ENCODE data around the gene PRRC2A.
A peak's percentile ranks its signal among the peaks of the same experiment; 100 is the strongest.

PRRC2A gene

DNA sequence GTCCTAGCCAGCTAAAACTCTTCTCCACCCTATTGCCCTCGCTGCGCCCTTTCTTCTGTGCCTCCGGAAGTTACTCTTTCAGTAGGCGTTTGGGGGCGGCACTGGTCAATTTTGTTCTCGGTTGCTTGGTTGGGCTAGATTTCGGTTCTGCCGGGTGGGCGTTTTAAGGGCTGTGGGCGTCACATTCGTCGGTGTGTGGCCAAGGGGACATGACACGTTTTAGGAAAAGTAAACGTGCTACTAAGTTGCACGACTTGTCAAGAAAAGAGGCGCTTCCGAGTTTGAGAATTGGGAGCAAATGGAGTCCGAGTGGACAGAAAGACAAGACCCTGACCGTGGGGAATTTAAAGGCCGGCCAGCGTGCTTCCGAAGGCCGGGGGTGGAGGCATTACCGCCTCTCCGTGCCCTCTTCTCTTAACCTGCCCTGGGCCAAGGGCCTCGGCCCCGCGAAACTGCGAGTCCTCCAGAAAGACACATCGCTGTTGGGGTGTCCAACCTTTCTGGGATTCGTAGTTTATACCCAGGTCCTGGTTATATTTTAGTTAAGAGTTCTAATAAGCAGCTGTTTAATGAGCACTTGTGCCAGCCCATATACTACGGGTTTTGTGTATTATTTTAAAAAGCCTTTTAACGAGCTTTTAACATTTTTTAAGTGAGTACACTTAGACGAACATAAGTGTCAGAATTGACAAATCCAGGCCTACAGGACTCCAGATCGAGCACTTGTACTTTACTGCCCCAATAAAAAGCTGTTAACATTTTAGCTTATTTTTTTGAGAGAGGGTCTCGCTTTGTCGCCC lies 32.6 kb downstream of the PRRC2A start:
- DNase-seq = peak in 5 of 14 donors; percentile 94 to 96 (median 94)

DNA sequence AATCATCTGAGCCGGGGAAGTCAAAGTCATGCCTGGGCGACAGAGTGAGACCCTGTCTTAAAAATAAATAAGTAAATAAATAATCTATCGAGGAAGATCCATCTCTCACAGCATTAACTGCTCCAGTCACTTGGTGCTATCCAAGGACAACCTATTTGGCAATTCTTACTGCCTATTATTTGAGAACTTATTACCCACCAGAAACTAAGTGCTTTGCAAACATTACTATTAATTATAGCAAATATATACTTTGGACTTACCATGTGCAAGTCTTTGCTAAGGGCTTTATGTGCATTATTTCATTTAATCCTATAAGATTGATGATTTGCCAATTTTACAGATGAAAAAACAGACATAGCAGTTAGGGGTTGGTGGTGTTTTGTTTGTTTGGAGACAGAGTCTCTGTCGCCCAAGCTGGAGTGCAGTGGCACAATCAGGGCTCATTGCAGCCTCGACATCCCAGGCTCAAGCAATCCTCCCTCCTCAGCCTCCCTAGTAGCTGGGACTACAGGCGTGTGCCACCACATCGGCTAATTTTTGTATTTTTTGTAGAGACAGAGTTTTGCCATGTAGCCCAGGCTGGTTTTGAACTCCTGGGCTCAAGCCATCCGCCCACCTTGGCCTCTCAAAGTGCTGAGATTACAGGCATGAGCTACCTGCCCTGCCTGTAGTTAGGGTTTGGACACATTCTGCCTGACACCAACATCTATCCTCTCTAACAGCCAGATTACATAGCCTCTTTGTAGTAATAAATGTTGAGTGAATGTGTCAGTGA lies 34.2 kb downstream of the PRRC2A start:
- no peak for DNase-seq

DNA sequence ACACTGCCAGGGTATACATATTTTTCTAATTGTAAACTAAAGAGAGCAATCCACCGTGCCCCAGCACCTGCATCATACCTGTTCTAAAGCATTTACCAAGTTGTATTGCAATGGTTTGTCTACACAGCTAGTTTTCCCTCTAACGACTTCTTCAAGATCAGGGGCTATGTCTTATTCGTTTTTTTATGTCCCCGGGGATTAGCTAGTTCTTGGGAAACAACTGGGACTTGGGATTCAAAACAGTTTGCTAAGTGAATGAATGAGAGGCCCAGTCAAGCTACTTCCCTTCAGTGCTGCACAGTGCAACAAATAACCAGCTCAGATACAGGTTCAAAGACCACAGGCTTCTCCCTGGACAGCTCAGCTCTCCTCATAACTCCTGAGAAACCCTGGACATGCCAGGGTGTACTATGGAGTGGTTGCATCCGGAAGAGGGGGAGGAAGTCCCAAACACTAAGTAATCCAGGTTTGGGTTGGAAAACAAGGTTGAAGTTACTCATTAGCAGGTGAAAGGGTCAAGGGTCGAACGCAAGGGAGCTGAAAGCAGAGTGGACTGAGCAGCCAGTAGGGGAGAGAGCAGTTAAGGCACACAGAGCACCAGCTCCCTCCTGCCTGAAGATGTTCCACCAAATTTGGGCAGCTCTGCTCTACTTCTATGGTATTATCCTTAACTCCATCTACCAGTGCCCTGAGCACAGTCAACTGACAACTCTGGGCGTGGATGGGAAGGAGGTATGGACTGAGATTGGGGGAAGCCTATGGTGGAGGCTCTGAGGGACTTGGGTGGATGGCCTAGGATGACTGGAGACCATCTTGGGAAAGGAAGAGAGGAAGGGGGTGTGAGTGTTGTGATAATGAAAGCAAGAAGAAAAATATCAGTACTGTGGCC lies 35.1 kb downstream of the PRRC2A start, which contains the start of gene APOM:
TSS of gene APOM (plus strand) at position 546 of the 889 bp plus-strand sequence. CDS start at position 619, 73 bp downstream.
- DNase-seq = no peak

DNA sequence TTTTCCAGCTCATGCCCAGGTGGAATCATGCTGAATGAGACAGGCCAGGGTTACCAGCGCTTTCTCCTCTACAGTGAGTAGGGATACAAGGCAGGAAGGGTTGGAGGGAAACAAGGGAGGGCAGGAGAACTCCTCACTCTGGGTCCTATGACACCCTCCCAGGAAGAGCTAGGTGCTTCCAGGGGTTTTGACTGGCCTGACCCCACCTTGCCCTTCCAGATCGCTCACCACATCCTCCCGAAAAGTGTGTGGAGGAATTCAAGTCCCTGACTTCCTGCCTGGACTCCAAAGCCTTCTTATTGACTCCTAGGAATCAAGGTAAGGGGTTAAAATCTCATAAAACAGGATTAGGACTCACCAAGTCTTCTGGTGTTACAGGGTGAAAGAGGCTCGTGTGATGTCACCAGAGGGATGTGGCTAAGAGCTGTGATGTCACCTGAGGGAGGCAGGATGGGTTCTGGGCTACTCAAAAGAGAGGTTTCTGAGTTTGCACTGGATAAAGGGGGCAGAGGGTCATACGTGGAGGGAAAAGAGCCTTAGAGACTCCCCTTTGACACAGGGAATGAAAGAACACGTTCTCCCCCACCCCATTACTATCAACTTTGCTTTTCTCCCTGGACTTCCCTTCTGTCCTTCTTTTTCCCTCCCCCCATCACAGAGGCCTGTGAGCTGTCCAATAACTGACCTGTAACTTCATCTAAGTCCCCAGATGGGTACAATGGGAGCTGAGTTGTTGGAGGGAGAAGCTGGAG lies 37.1 kb downstream of the PRRC2A start:
- DNase-seq = no peak

DNA sequence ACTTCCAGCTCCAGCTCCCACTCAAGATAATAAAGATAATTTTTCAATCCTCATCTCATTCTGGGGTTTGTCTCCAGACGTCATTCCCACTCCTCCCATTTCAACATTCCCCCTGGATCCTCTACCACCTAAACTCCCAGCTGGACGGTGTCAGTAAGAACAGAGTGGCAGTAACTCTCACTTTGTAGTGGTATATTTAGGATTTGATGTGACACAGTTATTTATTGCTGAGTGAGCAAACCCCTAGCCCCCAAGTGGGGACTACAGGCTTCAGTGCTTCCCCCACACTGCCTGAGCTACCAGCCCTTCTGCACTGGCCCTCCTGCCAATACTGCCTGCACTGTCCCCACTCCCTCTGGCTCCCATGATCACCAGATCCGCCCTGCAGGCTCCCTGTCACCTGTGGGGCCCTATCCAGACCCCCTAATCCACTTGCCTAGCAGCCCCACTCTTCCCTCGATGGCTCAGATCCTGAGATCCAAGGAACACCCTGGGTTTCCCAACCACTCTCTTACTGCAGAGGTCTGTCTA lies 37.7 kb downstream of the PRRC2A start:
- no peak for DNase-seq

DNA sequence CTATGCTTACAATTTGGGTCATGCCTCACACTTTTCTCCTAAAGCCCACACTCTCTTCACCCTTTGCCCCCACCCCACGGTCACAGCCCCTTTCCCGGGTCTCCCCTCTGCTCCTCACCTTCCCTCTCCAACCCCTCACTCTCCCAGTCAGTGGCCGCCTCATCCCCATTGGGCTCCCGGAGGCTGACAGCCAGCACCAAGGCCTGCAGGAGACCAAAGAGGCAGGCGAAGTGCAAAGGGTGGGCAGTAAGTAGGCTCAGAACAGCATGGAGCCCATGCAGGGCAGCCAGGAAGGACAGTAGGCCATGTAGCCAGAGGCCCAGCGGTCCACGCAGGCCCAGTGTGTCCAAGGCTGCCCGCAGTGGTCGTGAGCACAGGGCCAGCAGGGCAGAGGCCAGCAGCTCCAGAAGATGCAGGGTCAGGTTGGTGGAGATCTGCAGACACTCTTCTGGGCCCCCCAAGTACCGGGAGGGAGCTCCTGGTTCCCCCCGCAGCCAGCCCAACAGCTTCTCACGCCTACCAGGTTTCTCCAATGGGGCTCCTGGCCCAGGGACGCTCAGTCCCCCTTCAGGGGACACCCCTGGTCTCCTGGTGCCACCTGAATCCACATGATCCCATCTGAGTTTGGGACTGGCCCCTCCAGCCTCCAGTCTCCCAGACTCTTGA lies 38.6 kb downstream of the PRRC2A start:
- DNase-seq = no peak

DNA sequence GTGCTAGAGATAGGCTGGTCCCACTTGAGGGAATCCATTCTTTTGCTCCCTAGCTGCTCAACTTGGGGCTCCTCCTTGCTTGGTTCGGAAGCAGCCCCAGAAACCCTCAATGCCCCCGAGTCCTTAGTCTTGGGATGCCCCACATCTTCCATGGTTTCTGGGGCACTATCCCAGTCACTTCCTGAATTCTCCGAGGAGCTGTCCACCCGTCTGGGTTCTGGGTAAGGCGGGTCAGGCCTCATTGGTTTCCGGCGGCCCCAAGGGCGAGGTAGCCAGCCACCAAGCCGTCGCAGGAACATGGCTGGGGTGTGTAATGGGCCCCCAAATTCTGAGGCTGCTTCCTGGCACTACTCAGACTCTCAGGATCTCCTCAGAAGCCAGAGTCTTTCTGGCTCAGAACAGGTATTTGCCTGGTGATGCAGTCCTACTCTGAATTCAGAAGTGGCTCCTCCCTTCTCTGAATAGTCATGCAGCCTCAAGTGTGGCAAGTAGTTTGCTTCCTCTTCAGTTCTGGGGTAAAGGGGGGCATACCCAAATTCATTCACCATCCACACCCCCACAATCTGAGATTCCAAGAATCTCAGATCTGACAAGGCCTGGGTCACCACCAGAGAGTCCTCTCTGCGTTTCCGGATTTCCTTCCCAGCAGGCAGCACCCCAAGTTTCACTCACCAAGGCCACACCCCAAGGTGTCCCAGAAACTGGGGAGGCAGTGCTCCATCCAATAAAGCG lies 39.3 kb downstream of the PRRC2A start:
- DNase-seq = peak in 1 of 14 donors; percentile 38

DNA sequence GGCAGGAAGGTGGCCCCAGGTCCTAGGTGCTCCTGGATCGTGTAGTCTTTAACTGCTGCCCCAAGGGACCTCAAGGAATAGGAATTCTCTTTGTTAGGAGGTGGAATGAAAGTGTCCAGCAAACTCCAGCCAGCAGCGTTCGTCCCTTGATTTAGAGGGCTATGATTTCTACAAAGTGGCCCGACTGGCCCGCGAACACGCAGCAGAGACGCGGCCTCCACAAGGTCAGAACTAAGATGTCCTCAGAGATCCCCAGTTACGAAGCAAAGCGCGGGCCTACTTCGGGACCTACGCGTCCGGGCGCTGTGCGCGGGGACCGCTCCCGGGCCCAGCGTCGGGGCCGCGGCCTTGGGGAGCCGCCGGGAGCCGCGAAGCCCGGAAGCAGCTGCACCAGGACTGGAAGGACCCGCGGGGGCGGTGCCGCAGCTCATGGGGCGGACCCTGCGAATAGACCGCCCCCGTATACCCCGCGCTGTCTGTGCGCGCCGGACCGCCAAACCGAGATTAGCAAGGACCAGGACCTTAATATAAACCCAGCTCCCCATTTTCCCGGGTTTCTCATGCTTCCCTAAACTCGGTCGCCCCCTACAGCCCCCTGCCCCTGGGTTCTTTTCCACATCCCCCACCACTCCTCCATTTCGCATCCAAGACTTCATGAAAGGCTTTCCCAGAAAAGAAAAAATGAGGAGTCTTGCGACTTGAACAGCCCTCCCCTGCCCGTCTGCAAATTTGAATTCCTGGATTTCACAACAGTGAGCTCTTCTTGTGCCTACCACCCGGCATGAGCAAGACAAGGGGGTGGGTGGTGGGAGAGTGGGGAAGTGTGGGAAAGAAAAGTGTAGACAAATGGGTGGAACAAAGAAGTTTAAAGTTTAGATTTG lies 40.1 kb downstream of the PRRC2A start, which contains the start of gene C6orf47:
TSS of gene C6orf47 (minus strand) at position 398 of the 881 bp plus-strand sequence. CDS start 831 bp downstream, outside the sequence.
- DNase-seq = peak in 13 of 14 donors; percentile 27 to 83 (median 57)

DNA sequence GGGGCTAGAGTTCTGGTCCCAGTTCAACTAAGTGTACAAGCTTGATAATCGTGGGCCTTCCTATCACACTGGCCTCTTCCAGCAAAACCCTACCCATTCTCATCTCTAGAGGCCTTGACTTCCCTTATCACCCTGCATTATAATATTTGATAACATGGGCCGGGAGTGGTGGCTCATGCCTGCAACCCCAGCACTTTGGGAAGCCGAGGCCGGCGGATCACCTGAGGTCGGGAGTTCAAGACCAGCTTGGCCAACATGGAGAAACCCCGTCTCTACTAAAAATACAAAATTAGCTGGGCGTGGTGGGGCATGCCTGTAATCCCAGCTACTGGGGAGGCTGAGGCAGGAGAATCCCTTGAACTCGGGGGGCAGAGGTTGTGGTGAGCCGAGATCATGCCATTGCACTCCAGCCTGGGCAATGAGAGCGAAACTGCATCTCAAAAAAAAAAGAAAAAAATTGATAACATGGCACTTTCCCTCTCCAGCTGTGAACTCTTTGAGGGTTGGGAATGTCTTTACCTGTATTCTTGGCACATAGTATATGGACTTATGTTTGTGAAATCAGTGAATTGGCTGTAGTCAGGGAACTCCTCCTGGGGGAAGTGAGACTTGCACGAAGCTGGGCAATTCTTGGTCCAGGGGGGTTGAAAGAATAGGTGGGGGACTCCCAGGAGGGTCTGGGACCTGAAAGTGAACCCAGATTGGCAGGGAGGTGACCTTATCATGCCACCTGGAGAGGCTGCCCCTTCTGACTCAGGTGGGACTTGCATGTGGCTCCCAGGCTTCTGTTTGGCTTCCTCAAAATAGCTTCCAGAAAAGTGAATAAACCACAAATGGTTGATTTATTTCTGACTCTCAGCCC lies 41.0 kb downstream of the PRRC2A start:
- DNase-seq = no peak

DNA sequence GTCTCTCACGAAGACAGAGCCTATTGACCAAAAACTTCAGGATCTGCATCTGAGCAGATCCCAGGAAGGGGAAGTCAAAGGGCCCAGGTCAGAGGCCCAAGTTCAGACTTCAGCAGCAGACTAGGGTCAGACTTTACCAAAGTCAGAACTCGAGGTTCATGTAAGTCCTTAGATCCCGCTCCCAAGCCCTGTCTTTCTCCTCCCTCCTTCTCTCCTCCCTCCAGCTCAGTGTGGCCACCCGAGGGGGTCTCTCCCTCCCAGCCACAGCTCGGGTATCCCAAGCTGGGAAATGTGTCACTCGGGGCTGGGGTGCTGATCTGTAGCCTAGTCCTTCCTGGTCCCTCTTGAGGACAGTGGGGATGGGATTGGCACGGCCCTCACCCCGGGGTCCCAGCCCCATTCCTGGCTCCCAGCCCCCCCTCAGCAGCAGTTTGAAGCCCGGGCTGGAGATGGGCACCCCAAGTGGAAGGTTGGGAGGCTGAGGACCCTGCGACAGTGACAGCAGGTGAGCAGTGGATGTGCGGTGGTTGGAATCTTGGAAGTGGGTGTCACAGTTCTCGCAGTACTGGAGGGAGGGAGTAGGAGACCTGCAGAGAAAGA lies 41.7 kb downstream of the PRRC2A start:
- no peak for DNase-seq

DNA sequence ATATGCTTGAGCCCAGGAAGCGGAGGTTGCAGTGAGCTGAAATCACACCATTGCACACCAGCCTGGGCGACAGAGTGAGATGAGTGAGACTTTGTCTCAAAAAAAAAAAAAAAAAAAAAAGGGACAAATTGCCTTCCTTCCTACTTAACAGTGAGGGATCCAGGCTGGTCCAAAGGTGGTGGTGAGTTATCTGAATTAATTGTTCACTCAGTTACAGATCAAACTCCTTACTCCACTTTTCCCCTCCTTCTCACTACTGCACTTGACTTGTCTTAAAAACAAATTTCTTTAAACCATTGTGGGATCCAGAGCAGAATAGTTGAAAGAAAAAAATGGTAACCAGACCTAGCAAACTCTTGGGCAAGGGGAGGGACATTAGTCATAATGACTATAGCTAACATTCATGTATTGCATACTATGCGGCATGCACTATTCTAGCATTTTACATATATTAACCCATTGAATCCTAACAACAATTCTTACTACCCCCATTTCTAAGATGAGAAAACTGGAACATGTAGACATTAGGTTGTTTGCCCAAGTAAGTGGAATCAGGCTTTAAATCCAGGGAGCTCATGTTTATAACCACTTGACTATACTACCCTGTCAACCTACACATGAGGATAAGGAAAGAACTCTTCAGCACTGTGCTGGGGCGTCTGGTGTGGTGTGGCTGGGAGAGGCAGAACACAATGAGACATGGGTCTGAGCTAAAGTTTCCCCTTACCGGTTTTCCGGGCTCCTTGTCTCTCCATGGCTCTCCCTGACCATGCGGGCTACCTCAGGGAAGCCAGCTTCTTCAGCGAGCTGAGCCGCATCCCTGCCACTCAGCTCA lies 42.8 kb downstream of the PRRC2A start:
- DNase-seq = no peak

DNA sequence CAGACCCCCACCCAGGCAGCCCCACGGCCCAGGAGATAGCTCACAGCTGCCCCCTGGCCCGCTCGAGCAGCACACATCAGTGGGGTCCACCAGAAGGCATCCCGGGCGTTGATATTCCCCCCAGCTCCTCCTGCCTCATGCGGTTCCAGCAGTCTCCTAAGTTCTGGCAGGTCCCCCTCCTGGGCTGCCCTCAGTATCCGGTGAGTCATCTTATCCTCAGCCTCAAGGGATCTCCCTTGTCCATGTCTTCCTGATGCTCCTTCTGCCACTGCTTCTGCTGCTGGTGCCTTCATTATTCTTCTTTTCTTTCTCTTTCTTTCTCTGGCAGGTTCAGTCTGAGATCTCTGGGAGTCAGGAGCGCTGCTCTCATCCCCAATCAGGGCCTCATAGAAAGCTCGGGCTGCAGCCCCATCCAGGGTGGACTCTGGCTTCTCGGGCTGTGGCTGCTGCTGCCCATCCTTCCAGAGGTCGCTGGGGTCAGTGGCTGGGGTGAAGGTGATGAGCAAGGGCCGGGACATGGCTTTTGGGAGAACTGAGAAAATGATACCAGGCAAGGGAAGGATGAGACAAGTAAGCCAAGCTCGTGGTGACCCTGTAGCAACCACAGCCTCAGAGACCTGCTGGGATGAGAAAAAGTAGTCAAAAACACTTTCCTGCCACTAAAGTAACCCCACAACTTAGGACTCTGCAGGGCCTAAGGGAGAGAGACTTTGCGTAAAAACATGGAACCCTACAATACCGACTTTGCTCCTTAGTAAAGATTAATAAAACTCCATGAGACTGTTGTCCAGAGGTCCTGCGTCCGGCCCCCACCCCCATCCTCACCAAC lies 43.7 kb downstream of the PRRC2A start:
- peak in 2 of 14 donors; percentile 18 to 24 for DNase-seq

DNA sequence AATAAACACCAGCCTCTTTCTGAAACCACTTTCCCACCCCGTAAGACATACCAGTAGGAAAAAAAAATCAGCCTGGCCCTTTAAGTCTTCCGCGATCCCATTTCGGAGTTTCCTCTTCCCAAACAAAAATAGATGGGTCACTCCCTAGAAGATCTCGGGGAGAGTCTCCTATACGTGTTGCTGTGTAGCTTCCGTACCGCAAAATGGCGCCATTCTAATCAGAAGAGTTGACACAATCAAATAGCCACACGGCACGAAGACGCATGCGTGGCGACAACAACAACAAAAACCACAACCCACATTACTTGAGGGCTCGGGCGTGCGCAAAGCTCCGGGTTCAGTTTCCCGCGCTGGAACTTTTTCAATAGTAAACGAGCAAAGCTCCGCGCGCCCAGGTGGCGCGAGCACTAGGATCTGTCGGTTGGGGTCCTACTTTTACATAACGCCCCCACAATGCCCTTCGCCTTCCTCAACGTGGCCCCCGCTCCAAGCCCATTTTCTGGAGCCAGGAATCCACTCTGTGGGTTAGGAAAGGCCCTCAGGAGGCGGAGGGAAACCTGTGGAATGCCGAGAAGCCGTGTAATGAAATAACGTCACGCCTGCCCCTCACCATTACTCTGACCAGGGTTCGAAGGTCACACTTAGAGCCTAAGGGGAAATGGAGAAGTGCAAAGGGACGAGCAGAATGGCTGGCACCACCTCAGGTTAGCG lies 44.4 kb downstream of the PRRC2A start, which contains the start of gene GPANK1:
TSS of gene GPANK1 (minus strand) at position 208 of the 711 bp plus-strand sequence. CDS start 519 bp downstream, outside the sequence.
- DNase-seq = peak; percentile 4 to 92 (median 82)

DNA sequence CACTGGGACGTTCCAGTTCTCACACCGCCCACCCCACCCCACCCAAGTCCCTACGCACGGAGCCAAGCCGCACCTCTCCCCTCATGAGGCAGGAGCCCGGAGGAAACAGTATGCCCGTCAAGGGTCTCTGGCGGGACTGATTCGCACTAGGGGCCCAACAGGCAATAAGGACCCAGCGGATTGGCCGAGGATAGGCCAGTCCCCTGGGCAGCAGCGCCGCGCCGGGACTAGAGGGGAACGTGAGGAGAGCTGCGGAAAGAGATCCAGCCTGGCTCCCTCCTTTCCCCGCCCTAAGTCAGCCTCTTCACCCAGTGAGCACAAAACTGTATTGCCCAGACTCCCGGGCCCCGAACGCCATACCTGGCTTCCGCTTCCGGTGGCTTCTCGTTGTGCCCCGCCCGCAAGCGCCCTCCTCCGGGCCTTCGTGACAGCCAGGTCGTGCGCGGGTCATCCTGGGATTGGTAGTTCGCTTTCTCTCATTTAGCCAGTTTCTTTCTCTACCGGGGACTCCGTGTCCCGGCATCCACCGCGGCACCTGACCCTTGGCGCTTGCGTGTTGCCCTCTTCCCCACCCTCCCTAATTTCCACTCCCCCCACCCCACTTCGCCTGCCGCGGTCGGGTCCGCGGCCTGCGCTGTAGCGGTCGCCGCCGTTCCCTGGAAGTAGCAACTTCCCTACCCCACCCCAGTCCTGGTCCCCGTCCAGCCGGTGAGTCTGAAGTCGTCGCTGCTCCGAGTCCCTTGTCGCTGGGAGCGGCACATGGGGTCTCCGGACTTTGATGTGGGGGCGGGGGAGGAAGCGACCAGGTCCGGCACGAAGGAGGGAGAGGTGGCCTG lies 45.2 kb downstream of the PRRC2A start, which contains the start of gene CSNK2B:
TSS of gene CSNK2B (plus strand) at position 580 of the 836 bp plus-strand sequence. CDS start 752 bp downstream, outside the sequence.
- peak; percentile 92 to 99 (median 98) for DNase-seq
